ENCODE measurements around the gene RLF.

The RLF gene

DNA sequence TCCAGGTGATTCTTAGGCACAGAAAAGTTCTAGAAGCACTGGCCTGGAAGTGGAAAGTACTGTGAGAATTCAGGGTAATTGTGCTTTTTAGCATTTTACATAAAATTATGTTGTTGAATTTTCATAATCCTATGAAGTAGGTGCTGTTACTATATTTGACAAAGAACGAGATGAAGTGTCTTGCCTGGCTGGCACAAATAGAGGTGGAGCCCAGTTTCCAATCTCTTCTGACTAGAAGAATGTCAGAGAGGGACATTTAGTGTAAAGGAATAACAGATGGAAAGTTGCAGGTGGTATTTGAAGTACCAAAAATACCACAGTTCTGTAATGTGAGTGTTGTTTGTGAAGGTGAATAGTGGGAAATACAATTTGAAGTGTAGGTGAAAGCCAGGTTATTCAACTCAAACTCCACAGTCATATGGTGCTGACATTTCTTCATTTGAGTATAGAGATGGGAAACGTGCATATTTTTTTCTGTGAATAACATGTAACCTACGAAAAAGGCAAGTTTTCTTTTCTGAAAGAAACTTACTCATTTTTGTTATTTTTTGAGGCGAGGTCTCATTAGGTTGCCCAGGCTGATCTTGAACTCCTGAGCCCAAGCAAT is 83.1 kb downstream of the RLF start:
- no peak for DNase-seq

DNA sequence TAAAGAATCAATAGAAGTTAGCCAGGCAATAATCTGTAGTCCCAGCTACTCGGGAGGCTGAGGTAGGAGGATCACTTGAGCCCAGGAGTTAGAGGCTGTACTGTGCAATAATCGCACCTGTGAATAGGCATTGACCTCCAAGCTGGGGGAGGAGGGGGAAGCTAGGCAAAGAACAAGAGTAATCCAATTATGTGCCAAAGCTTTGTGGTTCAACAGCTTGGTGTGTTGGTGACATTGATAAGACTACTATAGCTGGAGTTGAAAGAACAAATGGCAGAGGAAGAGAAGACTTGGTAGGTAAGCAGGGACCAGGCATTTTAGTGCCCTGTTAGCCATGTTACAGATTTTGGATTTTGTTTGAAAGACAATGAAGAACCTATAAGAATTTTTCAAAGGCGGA is 84.5 kb downstream of the RLF start:
- no peak for DNase-seq

DNA sequence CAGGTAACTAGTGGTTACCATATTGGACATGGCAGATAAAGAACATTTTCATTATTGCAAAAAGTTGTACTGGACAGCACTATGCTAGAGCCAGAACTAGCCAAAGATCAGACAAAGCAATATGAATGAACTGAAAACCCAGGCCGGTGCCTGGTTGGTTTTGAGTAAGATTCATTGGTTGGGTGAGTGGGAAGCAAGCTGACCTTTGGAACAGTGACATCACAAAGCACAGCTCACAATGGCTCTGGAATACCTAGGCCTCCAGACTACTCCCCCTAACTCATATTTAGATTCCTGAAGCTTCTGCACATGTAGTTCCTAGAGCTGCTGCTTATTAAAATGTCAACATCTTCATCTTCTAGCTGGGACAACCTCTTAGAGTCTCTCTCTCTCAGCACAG is 86.5 kb downstream of the RLF start, which contains the start of gene TMCO2:
TSS of gene TMCO2 (plus strand) at position 283 of the 400 bp plus-strand sequence. CDS start at position 340, 57 bp downstream.
- no peak for DNase-seq

DNA sequence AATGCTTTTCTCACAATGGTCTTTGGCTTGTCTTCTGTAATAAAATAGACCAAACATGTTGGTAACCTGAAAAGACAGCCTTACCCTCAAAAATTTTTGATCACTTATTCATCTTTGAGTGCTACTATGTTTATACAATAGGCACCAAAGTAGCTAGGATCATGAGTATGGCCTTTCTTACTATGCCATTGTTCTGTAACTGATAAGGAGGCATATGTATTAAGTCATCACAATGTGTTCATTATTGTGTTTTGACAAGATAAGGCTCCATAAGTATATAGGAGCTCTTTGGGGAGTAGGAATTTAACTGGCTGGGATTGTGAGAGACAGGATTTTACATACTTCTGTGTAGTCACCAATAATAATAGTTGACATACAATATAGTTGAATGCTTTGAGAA is 87.2 kb downstream of the RLF start:
- no peak for DNase-seq

DNA sequence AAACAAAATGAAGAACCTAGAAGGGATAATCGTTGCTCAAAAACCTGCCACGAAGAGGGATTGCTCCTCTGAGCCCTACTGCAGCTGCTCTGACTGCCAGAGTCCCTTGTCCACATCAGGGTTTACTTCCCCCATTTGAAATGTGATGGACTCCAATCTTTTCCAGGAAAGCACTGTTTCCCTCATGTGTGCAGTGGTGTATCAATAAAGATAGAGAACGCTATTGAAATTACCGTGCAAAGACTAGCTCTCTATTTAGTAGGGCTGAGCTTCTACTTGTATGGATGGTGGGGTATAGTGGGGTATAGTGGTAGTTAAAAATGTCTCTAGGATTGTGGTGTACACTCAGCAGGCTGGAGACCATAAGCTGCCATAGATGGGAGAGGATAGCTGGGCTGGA is 90.3 kb downstream of the RLF start:
- DNase-seq, result peak in 1 of 2 experiments; percentile 6

DNA sequence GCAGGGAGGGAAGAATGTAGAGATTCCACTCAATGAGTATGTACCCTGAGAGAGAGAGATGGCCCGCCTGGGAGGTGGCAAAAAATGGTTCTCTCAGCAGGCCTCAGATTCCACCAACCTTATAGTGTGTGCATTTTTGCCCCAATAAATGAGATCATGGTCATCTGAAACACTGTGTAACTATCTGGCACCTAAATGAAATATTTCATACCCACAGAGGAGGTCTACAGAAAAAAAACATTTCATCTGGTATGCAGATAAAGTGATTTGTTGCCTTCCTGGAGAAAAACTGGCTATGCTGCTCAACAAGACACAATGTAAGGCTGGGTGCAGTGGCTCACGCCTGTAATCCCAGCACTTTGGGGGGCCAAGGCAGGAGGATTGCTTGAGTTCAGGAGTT is 91.4 kb downstream of the RLF start:
- DNase-seq, result no peak

DNA sequence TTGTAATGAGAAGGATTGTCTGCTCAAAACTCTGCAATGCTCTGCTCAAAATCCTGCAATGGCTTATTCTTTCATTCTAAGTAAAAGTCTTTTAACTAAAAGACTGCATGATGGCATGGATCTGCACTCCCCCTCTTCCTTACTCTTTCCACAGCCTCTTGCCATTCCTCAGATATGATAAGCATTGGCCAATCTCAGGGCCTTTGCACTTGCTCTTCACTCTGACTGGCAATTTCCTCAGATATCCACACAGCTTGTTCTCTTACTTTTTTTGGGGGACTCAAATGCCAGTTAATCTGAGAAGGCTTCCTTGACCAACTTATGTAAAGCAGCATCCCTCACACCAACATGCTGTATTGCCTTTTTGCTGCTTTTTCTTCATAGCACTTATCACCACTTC is 94.0 kb downstream of the RLF start:
- no peak for DNase-seq

DNA sequence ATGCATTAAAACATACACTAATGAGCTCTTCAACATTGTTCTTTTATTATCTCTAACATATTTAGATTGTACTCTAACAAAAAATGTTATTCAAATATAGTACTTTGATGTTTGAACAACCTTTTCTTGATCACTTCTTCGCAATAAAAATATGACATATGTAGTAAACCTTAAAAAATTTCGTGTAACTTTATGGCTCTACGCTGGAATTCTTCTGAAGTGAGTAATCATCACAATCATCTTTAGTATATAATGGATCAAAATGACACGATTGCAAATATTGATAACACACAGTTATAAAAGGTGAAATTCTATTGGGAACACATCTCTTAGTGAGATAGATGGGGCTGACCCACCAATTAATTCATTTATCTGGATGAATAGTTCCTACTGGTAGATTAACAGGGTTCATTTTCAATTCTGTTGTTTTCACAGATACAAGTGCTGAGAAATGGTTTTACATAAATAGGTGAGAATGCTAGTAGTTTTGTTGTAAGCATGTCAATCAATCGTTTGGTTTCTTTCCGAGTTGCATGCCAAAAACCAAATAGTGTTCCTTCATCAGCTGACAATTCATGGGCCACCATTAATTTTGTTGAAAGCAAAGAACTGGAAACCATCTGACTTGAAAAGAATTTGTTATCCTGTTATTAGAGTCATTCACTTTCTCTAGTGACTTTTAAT is 95.4 kb downstream of the RLF start:
- DNase-seq, result no peak

- DNase-seq, result peak in 1 of 2 experiments; percentile 61
Measured at GRCh38 chr1:40257313-40257687, 96.1 kb downstream of the RLF start.

DNA sequence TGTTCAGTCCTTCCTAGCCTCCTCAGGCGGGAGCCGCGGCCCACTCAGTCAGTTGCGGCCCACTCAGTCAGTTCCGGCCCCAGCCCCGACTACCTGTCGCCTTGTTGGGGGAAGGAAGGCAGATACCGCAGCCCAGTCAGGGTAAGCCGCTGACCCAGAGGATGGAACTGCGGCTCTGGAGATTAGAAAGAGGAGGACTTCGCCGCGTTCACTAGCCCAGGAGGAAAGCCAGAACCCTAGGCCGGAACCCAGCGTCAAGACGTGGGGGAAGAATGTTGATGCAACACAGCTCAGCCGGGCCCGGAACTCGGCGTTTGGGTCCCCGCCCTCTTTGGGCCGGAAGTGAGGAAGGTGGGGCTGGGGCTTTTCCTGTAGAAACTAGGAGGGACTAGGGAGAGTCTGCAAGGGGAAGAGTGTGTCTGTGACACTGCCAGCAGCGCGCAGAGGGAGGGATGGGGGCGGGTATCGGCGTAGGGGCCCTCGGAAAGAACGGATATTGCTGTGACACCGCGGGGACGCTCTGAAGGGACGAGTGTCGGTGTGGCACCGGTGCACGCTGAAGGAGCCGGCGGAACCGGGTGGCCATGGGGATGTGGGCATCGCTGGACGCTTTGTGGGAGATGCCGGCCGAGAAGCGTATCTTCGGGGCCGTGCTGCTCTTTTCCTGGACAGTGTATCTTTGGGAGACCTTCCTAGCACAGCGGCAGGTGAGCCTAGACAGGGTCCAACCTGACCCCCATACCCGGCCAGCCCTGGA is 96.7 kb downstream of the RLF start, which contains the start of gene ZMPSTE24:
TSS of gene ZMPSTE24 (plus strand) at position 549 of the 757 bp plus-strand sequence. CDS start at position 585, 36 bp downstream.
- DNase-seq, result peak; percentile 97 to 98

DNA sequence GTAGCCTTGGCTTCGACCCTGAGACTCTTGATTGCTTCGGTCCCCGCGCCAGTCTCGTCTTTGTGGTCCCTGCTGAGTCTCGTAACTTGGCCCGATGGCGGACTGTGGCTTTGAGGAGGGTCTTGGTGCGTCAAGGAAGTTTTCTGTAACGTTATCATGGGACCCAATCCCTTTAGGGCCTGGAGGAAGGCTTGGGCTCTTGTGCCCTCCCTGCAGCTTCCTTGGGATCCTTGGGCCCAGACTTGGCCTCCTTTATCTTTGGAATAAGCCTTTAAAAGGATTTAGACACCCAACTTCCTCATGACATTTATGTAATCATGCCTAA is 97.2 kb downstream of the RLF start:
- DNase-seq, result no peak

DNA sequence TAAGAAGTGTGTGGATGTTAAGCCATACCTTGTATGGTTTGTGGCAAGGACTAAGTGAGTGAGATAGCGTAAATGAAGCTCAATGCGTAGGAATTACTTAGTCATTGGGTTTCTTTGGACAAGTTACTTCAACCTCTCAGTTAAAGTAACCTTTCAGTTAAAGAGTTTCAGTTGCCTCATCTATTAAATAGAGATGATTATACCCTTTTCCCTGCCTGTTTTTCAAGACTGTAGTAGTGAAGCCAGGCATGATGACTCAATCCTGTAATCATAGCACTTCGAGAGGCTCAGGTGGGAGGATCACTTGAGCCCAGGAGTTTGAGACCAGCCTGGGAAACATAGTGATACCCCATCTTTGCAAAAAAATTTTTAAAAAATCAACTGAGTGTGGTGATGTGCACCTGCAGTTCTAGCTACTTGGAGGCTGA is 103.2 kb downstream of the RLF start:
- DNase-seq, result no peak

DNA sequence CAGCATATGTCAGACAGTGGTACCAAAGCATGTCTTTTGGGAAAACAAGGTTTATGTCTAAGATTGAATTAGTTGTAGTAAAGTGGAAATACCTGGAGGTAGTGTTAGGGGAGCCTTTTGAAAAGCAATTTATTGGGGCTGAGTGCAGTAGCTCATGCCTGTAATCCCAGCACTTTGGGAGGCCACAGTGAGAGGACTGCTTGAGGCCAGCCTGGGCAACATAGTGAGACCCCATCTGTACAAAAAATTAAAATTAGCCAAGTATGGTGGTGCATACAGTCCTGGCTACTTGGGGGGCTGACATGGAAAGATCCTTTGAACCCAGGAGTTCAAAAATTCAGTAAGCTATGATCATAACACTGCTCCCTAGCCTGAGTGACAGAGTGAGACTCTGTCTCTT is 104.1 kb downstream of the RLF start:
- no peak for DNase-seq

DNA sequence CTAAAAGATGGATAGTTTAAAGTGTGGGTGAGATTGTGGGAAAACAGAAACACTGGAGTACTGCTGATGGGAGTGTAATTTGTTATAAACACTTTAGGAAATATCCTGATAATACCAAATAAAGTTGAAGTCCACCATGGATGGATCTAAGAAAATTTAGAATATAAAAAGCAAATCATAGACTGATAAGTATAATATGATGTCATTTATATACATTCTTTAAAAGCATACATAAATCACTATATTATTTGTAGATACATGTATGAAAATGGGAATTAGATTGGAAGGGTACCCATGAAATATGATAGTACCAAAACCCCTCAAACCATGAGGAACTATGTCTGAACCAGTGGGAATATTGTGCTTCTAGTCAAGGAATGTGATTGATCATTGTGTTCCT is 104.7 kb downstream of the RLF start:
- DNase-seq, result no peak

- DNase-seq, result no peak
Measured at GRCh38 chr1:40266786-40267535, 105.8 kb downstream of the RLF start.

DNA sequence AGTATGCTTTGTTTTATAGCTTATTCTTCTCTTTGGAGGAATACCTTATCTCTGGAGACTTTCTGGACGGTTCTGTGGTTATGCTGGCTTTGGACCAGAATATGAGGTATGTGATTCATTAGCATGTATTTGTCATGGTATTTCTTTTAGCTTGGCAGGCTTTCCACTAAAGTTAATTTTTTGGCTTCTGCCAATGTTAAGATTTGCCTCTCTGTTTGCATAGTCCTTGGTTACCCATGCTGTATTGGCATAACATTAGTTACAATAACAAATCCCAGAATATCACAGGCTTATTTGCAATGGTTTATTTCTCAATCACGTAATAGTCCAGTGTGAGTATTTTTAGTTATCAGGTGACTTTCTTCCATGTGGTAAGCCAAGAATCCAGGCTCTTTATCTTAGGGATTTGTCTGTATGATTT is 106.6 kb downstream of the RLF start:
- no peak for DNase-seq

- no peak for DNase-seq
Measured at GRCh38 chr1:40268211-40268610, 107.0 kb downstream of the RLF start.

- no peak for DNase-seq
Measured at GRCh38 chr1:40270152-40270834, 109.1 kb downstream of the RLF start.

DNA sequence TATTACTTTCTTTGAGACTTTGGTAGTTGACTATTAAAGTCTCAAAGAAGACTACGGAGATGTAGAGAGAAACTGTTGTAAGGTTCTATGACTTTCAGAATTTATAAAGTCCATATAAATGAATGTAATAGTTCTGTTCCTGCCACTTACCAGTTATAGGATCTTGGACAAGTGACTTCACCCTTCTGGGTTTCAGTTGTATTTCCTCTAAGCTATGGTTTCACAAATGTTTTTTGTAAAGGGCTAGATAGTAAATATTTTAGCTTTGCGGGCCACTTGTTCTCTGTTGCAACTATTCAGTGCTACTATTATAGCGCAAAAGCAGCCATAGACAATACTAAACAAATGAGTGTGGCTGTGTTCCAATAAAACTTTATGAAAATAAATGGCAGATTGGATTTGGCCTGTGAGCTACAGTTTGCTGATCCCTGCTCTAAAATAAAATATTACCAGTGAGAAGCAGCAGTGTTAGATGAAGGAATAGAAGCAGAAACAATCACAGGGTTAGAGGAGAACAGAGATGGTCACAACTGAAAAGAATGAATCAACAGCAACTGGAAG is 111.5 kb downstream of the RLF start:
- no peak for DNase-seq

DNA sequence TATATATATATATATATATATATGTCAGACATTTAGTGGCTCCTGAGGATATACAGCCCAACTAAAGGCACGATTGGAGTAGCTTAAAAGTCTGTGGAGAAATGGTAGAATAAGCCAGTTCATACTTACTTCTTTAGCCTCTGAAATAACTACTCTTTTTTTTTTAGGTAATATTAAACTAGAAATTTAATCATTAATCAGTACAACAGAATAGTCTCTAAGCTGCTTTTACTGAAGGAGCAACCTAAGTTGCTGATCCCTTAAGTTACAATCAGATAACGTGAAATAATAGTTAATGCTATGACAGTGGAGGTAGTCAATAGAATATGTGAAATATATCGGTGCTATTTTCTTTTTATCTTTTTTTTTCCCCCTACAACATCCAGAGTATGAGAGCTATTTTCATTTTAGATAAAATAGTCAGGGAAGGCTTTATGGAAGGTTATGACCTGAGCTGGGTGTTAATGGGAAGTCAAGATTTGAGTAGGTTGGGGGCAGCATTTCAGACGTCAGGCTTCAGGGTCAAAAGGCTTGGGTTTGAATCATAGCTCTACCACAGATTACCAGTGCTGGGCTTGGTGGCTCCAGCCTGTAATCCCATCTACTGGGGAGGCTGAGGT is 112.5 kb downstream of the RLF start:
- no peak for DNase-seq

DNA sequence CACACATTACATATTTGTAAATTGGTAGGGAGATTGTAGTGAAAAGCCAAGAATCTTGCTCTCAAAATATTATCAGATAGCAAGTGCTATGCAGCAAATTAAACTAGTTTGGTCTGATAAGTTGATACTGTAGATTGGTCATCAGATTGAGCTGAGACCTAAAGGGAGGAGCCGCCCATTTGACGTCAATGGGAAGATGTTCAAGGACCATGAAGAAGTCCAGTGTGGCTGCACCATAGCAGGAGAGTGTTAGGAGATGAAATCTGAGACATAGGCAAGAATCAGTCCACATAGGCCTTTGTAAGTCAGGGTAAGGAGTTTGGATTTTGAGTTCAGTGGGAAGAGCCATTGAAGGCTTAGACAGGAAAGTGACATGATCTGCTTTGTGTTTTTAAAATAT is 113.1 kb downstream of the RLF start:
- no peak for DNase-seq

GRCh38 chr1:40276122-40276521 is 114.9 kb downstream of the RLF start:
- no peak for DNase-seq
